GM11168 (cell line): ENCODE measurements around the gene ZBTB12.
"Not testable (repeated sequence)": the region's sequence is repeated elsewhere in the genome, so short reads cannot be mapped to it uniquely, and the experiment has no call there.

ENCODE experiments used
- in situ Hi-C: fragments of 300-500 bp; cut with MboI; formaldehyde crosslinking; loops from one replicate; pipeline ENCODE4 v1.12.0; 2022; ENCODE audit warnings: low sequenced_read_pairs; ENCODE audit not compliant: unreplicated experiment

ZBTB12 gene

DNA sequence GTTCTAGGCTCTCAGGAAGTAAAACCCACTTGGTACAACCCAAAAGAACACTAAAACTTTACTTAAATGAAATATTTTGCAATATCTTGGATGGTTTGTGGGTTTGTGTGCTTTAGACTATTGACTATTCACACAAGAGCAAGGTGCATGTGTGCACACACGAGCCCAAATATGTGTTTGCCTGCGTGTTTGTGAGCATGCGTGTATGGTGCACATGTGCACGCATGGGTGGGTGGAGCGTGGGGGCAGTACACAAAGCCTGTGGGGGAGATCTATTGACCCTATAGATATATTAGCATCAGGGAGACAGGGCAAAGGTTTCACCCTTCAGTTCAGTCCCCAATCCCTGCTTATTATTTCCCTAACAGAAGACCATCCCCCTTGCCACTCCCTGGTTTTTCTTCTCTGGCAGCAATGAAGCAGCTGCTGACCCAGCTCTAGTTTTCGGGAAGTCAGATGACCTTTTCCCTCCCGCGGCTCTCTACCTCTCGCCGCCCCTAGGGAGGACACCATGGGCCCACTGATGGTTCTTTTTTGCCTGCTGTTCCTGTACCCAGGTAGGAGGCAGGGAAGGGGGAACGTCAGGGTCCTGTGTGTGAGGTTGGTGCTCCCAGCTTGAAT lies 25.5 kb upstream of the ZBTB12 start, which contains the start of gene C2:
Gene C2 (plus strand): TSS at position 476 of the 621 bp plus-strand sequence. CDS start 36 bp downstream, at position 512.
- in situ Hi-C loops: no loop called here

DNA sequence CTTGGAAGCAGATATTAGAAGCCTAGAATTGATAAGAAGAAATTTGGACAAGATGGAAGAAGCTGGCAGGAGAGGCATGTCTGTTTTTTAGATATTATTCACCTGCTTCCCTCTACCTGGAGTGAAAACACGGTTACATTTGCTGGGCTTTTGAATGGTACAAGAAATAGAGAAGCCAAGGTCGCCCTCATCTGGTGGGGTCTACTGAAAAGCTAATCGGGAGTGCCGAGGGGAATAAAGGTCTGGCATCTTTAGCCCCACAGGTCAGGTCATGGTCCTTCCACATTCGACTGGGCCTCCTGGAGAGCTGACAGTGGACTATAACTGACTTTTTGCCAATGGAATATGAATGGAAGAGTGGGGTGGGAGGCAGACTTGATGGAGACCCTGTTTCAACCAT lies 21.1 kb upstream of the ZBTB12 start:
- in situ Hi-C loops: no loop called here

DNA sequence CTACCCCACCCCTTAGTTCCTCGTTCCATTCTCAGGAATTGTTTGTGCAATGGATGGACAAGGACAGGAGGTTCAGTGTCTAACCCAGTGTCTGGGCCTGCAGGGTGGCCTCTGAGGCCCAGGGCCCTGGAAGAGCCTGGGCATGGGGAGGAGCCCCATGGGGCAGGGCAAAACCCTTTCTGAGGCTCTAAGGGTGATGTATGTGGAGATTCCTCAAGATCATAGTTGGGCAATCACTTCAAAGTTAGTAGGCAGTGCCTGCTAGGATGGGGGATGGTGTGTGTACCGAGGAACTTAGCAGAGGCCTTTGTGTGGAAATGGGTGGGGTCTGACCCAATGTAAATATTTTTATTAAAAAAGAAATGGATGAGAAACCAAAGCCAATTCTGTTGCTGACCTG lies 18.9 kb upstream of the ZBTB12 start:
- in situ Hi-C loops: no loop called here

DNA sequence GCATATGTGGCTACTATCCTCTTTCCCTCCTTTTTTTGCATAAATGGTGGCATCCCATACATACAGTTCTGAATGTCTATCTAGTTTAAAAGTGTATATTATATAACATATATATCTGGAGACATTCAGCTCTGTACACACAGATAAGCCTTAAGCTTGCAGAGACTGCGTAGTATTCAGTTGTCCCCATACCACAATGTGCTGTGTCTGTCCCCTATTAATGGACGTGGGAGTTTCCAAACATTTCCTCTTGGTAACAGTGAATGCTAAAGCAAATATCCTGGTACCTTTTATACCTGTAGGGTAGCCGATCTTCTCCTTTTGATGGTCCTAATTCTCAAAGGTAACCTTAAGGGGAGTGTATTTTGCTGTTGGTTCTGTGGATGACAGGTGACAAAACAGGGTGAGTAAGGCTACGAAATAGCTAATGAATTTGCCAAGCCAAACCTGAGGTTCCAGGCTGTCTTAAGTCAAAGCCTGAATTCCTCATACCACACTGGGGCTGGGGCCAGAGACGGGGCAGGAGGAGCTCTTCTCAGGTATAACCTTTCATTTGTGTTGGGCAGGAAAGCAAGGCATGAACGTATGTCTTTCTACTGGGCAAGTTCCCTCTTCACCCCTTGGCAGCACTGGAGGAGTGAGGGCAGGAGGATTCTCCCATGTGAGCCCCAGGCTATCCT lies 17.9 kb upstream of the ZBTB12 start:
- in situ Hi-C loops: no loop called here

DNA sequence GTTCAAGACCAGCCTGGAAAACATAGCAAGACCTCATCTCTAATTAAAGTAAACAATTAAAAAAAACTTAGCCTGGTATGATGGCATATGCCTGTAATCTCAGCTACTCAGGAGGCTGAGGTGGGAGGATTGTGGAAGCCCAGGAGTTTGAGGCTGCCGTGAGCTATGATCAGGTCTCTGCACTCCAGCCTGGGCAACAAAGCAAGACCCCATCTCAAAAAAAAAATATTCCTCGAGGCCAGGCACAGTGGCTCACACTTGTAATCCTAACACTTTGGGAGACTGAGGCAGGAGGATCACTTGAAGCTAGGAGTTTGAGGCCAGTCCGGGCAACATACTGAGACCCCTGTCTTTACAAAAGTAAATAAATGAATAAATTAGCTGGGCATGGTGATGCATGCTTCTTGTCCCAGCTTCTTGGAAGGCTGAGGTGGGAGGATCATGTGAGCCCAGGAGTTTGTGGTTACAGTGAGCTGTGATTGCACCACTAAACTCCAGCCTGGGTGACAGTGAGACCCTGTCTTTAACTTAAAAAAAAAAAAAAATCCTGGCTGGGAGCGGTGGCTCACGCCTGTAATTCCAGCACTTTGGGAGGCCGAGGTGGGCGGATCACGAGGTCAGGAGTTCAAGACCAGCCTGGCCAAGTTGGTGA lies 16.3 kb upstream of the ZBTB12 start:
- in situ Hi-C loops: no loop called here

DNA sequence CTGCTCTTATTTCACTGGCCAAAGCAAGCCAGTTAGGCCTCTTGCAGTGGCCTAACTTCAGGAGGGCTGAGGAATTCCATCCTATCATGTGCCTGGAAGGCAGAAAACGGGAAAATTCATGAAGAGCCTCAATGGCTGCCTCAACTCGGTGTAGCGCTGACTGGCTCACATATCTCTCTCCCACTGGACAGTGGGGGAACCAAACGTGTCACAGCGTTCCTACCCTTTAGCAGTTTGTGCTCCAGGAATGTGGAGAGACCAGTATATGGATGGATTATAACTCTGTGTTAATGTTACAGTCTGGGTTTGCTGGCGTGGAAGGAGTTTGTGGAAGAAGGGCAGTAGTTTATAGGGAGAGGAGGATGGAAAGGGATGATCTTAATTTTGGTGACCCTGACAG lies 13.9 kb upstream of the ZBTB12 start:
- in situ Hi-C loops: no loop called here

DNA sequence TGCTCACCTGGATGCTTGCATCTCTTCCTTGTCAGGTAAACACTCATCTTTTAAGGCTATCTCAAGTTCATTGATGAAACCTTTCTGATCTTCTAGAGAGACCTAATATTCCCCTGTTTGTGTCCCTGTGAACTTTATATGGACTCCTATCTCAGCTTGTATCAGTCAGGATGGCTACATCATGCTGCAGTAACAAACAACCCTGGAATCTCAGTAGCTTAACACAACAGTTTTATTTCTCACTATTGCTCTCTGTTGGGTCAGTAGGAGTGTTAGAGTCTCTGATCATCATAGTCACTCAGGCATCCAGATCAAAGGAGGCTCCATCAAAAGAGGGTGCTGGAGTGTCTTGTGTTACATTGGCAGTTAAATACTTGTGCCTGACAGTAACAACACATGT lies 13.5 kb upstream of the ZBTB12 start:
- in situ Hi-C loops: no loop called here

DNA sequence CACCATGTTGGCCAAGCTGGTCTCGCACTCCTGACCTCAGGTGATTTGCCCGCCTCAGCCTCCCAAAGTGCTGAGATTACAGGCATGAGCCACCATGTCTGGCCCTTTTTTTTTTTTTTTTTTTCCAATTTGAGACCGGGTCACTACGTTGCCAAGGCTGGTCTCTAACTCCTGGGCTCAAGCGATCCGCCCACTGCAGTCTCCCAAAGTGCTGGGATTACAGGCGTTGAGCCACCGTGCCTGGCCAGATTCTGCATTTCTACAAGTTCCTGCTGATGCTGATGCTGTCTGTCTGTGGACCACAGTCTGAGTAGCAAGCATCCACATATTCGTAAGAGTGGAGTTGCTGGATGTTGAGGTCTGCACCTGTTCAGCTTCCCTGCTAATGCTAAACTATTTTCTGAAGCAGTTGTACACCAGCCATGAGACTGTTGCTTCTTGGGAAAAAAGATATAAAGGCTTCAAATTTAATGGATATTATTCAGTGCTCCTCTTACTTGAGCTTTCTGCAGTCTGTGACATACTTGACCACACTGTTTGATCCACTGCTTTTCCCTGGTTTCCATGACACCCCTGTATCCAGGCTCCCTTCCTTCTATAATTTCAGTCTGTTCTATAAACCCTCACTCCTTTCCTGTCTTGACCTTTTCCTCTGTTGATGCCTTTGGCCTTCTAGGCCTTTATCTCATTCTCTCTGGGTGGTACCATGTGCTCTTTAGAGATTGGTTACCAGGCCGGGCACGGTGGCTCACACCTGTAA lies 10.1 kb upstream of the ZBTB12 start:
- in situ Hi-C loops: no loop called here

GRCh38 chr6:31909298-31909697 lies 7.4 kb upstream of the ZBTB12 start:
- in situ Hi-C loops: not testable (repeated sequence)

- in situ Hi-C loops: no loop called here
These were observed 6.9 kb upstream of the ZBTB12 start for GRCh38 chr6:31908791-31909190.

DNA sequence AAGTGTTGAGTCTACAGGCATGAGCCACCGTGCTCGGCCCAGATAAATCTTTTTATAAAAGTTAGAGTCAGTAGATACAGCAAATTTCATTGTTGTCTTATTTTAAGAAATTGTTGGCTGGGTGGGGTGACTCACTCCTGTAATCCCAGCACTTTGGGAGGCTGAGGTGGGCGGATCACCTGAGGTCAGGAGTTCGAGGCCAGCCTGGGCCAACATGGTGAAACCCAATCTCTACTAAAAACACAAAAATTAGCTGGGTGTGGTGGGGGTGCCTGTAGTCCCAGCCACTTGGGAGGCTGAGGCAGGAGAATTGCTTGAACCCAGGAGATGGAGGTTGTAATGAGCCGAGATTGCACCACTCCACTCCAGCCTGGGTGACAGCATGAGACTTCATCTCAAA lies 6.4 kb upstream of the ZBTB12 start:
- in situ Hi-C loops: not testable (repeated sequence)

- in situ Hi-C loops: no loop called here
These were observed 5.4 kb upstream of the ZBTB12 start for GRCh38 chr6:31907158-31907813.

GRCh38 chr6:31906727-31907126 lies 4.8 kb upstream of the ZBTB12 start:
- in situ Hi-C loops: not testable (repeated sequence)

DNA sequence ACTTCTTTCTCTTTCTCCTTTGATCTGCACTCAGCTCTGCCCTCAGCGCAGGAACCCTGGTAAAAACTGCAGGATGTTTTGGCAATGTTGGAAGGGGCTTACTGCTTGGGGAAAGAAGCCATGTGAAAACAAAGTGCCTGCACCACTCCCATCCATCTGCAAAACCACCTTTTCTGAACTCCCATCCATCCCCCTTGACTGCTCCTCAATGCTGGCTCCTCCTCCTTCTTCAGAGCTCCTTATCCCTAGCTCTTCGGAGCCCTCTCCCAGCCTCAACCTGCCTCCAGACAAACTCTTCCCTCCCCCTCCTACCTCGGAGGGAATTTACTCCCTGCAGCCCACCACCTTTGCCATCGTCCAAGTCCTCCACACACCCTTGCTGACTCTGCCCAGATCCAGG lies 4.2 kb upstream of the ZBTB12 start:
- in situ Hi-C loops: no loop called here

- in situ Hi-C loops: no loop called here
These were observed 3.2 kb upstream of the ZBTB12 start for GRCh38 chr6:31905041-31905440.

- in situ Hi-C loops: no loop called here
These were observed 2.1 kb upstream of the ZBTB12 start for GRCh38 chr6:31903957-31904356.

DNA sequence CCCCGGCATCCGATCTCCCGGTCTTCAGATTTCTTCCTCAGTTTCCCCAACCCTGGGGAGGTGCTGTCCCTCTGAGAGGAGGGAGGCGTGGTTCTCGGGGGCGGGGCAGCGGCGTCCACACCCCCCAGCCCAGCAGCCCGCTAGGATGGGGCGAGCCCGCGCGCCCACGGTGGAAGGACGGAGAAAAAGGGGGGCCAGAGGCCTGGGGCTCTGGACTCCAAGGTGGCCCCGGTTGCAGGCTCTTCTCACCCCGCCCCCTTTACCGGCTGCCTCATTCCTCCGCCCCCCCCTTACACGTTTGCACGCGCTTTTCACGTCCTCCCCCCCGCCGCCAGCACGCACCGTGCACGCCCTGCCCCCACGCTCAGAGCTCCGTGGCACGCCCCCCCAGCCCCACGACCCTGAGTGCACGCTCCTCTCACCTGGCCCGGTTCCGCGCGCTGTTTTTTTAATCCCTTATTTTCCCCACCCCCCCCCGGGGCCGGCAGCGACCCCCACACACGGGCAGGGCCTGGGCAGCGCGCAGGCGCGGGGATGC lies 402 bp downstream of the ZBTB12 start:
- in situ Hi-C loops: no loop called here

DNA sequence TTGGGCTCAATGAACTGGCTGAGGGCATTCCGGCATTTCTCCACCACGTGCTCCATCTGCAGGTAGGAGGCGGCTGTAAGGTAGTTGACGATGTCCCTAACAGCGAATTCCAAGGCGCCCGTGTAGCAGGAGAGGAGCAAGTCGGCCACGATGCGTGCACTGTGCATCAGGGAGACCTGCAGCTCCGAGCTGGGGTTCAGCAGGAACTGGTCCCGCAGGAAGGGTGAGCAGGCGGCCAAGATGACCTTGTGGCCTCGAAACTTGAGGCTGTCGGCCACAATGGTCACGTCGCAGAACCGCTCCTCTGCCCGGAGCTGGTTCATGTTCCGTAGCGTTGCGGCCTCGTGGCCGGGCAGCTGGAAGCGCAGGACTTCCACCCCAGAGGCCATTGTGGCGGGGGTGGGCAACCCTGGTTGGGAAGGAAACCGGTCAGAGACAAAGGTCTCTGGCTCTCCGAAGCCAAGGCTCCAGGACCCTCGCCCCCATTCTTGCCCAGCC lies 920 bp downstream of the ZBTB12 start:
- in situ Hi-C loops: no loop called here

DNA sequence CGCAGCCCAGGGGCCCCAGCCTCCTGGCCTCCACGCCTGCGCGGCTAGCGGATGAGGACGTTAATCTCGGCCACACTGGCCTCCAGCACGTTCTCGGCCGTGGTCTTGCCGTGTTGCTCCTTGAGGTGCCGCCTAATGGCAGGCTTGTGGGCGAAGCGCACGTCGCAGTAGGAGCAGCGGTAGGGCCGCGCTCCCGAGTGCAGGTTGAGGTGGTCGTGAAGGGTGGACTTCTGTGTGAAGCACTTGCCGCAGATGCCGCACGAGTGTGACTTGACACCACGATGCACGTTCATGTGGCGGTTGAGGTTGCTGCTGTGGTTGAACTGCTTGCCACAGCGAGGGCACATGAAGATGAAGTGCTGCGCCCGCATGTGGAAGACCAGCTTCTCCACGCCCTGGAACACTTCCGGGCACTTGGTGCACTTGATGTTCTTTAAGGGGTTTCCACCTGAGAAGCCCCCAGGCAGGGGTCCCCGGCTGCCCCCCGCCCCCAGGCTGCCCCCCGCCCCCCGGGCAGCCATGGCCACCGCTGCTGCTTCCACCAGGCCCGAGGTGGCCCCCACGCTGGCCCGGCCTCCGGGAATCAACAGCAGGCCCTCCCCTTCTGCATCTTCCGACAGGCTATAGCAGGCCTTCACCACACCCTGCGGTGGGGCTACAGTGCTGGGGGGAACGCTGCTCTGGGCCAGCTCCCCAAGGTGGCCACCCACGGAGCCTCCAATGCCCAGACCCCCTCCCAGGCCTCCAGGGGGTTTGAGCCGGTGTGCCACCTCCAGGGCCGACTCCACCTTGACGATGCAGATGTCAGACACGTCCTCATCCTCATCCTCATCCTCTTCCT lies 1.8 kb downstream of the ZBTB12 start:
- in situ Hi-C loops: no loop called here
